SK-N-SH (cell line): ENCODE measurements around the gene GCLC. TPM values are rescaled to one million over a fixed set of nuclear protein-coding genes. Genes with fewer than 3 reads are reported as not detected.

Experiments used
- CTCF ChIA-PET: fragments of 300-600, 350-600 bp; formaldehyde crosslinking; extraction: SDS; loops from one replicate; lab custom pipeline; 2021; lab: Yijun Ruan, JAX
- POLR2A ChIA-PET: fragments of 350-600 bp; sonication (Branson Sonifier 250); formaldehyde crosslinking; extraction: SDS; loops from one replicate; lab custom pipeline; 2020; ENCODE audit warnings: antibody characterized with exemption, inconsistent platforms; lab: Yijun Ruan, JAX
- DNase-seq: peaks from one replicate; pipeline ENCODE4 v3.0.0; 2012
- H2AFZ ChIP-seq: fragments of 200-600 bp; sonication (generic); 2 replicates; pipeline ENCODE4 v1.8.1; 2016; ENCODE audit warnings: antibody characterized with exemption, mild to moderate bottlenecking, low read depth
- H3F3A ChIP-seq: fragments of 200-600 bp; sonication (generic); replicated peaks from 2 replicates; pipeline ENCODE3; 2016; ENCODE audit warnings: antibody characterized with exemption, mild to moderate bottlenecking; ENCODE audit not compliant: insufficient read depth
- H3K27ac ChIP-seq, 2 experiments: fragments of 200-500 bp in 1 of 2; fragments of 200-600 bp in 1 of 2; sonication (Bioruptor generic) in 1 of 2; sonication (generic), shearing (Covaris generic) in 1 of 2; 2 replicates each; pipeline versions ENCODE4 v1.5.1 to v1.6.1; 2014 to 2016; ENCODE audit warnings: low read depth in 2 of 2, inconsistent platforms in 1 of 2, low read length in 1 of 2, mild to moderate bottlenecking in 1 of 2, mixed read lengths in 1 of 2
- H3K27me3 ChIP-seq: fragments of 200-600 bp; sonication (generic), shearing (Covaris generic); 2 replicates; pipeline ENCODE4 v1.6.1; 2016; ENCODE audit warnings: mixed run types; ENCODE audit not compliant: insufficient read depth
- H3K36me3 ChIP-seq, 2 experiments: fragments of 200-500 bp in 1 of 2; fragments of 200-600 bp in 1 of 2; sonication (Bioruptor generic) in 1 of 2; sonication (generic) in 1 of 2; replicated peaks in 1 of 2; 2 replicates each; pipeline versions ENCODE3 to v1.5.1; 2014 to 2016; ENCODE audit warnings: low read length in 1 of 2, mild to moderate bottlenecking in 1 of 2; ENCODE audit not compliant: insufficient read depth in 2 of 2, control insufficient read depth in 1 of 2
- H3K4me1 ChIP-seq, 2 experiments: fragments of 200-500 bp in 1 of 2; fragments of 200-600 bp in 1 of 2; sonication (Bioruptor generic) in 1 of 2; sonication (generic), shearing (Covaris generic) in 1 of 2; 2 replicates each; pipeline versions ENCODE4 v1.5.1 to v1.6.1; 2014 to 2016; ENCODE audit warnings: low read depth in 1 of 2, low read length in 1 of 2, mixed run types in 1 of 2; ENCODE audit not compliant: insufficient read depth in 2 of 2, control insufficient read depth in 1 of 2
- H3K4me2 ChIP-seq: fragments of 200-600 bp; sonication (generic), shearing (Covaris generic); 2 replicates; pipeline ENCODE4 v1.6.1; 2017; ENCODE audit warnings: mixed run types
- H3K4me3 ChIP-seq, 2 experiments: fragments of 200-500 bp in 1 of 2; fragments of 200-600 bp in 1 of 2; sonication (Bioruptor generic) in 1 of 2; sonication (generic), shearing (Covaris generic) in 1 of 2; 2 replicates each; pipeline versions ENCODE4 v1.5.1 to v1.8.1; 2014 to 2016; ENCODE audit warnings: low read depth in 2 of 2, inconsistent platforms in 1 of 2, low read length in 1 of 2, mild to moderate bottlenecking in 1 of 2, mixed read lengths in 1 of 2, moderate library complexity in 1 of 2
- H3K79me2 ChIP-seq: fragments of 200-600 bp; sonication (generic); 2 replicates; pipeline ENCODE4 v1.8.1; 2017; ENCODE audit warnings: mild to moderate bottlenecking; ENCODE audit not compliant: insufficient read depth
- H3K9ac ChIP-seq: fragments of 200-600 bp; sonication (generic); 2 replicates; pipeline ENCODE4 v1.6.1; 2017; ENCODE audit warnings: mixed run types
- H3K9me2 ChIP-seq: fragments of 200-600 bp; sonication (generic); 2 replicates; pipeline ENCODE4 v1.6.1; 2017; ENCODE audit warnings: mixed run types
- H3K9me3 ChIP-seq: fragments of 200-600 bp; sonication (generic); 2 replicates; pipeline ENCODE4 v1.6.1; 2017; ENCODE audit warnings: mixed run types, mild to moderate bottlenecking, moderate library complexity
- H4K20me1 ChIP-seq: fragments of 200-600 bp; sonication (generic); 2 replicates; pipeline ENCODE4 v1.6.1; 2017; ENCODE audit warnings: mild to moderate bottlenecking, mixed run types; ENCODE audit not compliant: insufficient read depth
- CHD2 ChIP-seq: fragments of 150-350 bp; IDR thresholded peaks from 2 replicates; pipeline ENCODE4 v1.6.1; 2018; ENCODE audit warnings: low read length; ENCODE audit not compliant: partially characterized antibody
- EP300 ChIP-seq, 2 experiments: IDR thresholded peaks; 2 replicates each; pipeline versions ENCODE4 v1.4.0 to v1.6.1; 2012; ENCODE audit warnings: borderline replicate concordance in 1 of 2, low read depth in 1 of 2, low read length in 1 of 2
- FOXM1 ChIP-seq: IDR thresholded peaks from 2 replicates; pipeline ENCODE4 v1.4.0; 2012; ENCODE audit warnings: low read depth, mild to moderate bottlenecking
- GABPA ChIP-seq: IDR thresholded peaks from 2 replicates; pipeline ENCODE4 v1.4.0; 2012; ENCODE audit warnings: low read depth, mild to moderate bottlenecking
- JUND ChIP-seq: IDR thresholded peaks from 2 replicates; pipeline ENCODE4 v1.4.0; 2012
- NFIC ChIP-seq: IDR thresholded peaks from 2 replicates; pipeline ENCODE4 v1.4.0; 2012; ENCODE audit warnings: borderline replicate concordance
- RAD21 ChIP-seq: IDR thresholded peaks from 2 replicates; pipeline ENCODE4 v1.6.1; 2012; ENCODE audit warnings: mild to moderate bottlenecking, low read length
- RXRA ChIP-seq: IDR thresholded peaks from 2 replicates; pipeline ENCODE4 v1.4.0; 2012; ENCODE audit warnings: low read depth, mild to moderate bottlenecking, borderline replicate concordance
- SIN3A ChIP-seq: IDR thresholded peaks from 2 replicates; pipeline ENCODE4 v1.6.1; 2012; ENCODE audit warnings: low read depth, mild to moderate bottlenecking, low read length, moderate library complexity, borderline replicate concordance
- TEAD4 ChIP-seq: IDR thresholded peaks from 2 replicates; pipeline ENCODE4 v1.4.0; 2012; ENCODE audit warnings: mild to moderate bottlenecking, borderline replicate concordance; ENCODE audit not compliant: insufficient read depth
- YY1 ChIP-seq: IDR thresholded peaks from 2 replicates; pipeline ENCODE4 v1.4.0; 2012; ENCODE audit warnings: low read depth, mild to moderate bottlenecking
- WGBS: methylation state at CpG from one replicate; pipeline ENCODE4 v1.1.6; 2017; ENCODE audit warnings: low lambda C conversion rate; 5-methylcytosine and 5-hydroxymethylcytosine counted together
- polyA plus RNA-seq, 3 experiments: library from polyadenylated mRNA; depleted of rRNA; stranded (reverse); fragments of >200 nt; gene quantifications; 2 replicates each; pipeline ENCODE4 v1.2.3, GENCODE V29; 2012
- TF ChIP-seq, protein P1 (sequence below): fragments of 150-350 bp; IDR thresholded peaks from 2 replicates; pipeline ENCODE4 v1.6.1; 2016; ENCODE audit warnings: mild to moderate bottlenecking, low read depth, low read length
- TF ChIP-seq, protein P2 (sequence below): IDR thresholded peaks from 2 replicates; pipeline ENCODE4 v1.6.1; 2012; ENCODE audit warnings: mild to moderate bottlenecking, low read depth, low read length, moderate library complexity
- TF ChIP-seq, protein P3 (sequence below): IDR thresholded peaks from 2 replicates; pipeline ENCODE4 v1.4.0; 2012; ENCODE audit warnings: low read depth

Gene GCLC
- polyA plus RNA-seq, 1 of the 3 experiments (the other 2 are of a cell fraction): 7.5 TPM

DNA sequence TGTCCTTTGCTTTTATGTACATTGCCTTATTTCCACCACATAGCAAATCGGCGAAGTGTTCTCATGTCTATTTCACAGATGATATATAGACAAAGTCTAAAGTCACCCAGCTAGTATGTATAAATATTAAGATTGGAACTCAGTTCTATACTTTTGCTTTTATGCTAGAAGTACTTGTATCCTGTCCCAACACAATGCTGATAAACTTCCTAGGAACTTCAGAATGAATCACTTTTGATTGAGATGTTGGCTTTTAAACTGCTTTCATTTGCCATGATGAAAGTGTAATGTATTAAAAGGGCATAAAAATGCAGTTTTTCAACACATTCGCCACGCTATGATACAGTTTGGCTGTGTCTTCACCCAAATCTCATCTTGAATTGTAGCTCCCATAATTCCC lies 50.8 kb downstream of the GCLC start:
- DNase-seq: no peak
- Histone ChIP-seq H3K4me3 (no peak overlapping the region), H3K36me3 (peaks cover 9 to 10% of the 10 kb centered on the region in 2 experiments), H3K79me2 (no peaks in the 10 kb centered on the region), H3F3A (peaks cover 14% of the 10 kb centered on the region), H2AFZ (no peak overlapping the region), H4K20me1 (no peaks in the 10 kb centered on the region), H3K9ac (no peak overlapping the region), H3K4me1 (peaks cover 2 to 9% of the 10 kb centered on the region in 2 experiments; a peak in 3 of 4 replicates), H3K4me2 (no peak overlapping the region), H3K9me3 (no peaks in the 10 kb centered on the region), H3K9me2 (no peaks in the 10 kb centered on the region), H3K27me3 (no peaks in the 10 kb centered on the region), H3K27ac (no peak overlapping the region)
- ChIA-PET POLR2A (no interaction called here), CTCF (interaction anchor here (0.6 to 6.9 kb wide), 26 partner anchors 8 to 472 kb away, joined by 3 to 159 read pairs (median 7); partner anchors contain the start of gene KLHL31)
- WGBS: 79% methylated on average over 4 of the region's 4 CpGs
- TF ChIP-seq RAD21 (no peak), CHD2 (no peak), NFIC (no peak), SIN3A (no peak), EP300 (IDR thresholded peaks at IDR 0.05; ENCODE audit: borderline replicate concordance in 1 of 2, low read depth in 1 of 2, low read length in 1 of 2) (no peak), JUND (no peak), FOXM1 (no peak), GABPA (no peak), TEAD4 (no peak), RXRA (no peak), YY1 (no peak)
- TF ChIP-seq, protein P1, sequence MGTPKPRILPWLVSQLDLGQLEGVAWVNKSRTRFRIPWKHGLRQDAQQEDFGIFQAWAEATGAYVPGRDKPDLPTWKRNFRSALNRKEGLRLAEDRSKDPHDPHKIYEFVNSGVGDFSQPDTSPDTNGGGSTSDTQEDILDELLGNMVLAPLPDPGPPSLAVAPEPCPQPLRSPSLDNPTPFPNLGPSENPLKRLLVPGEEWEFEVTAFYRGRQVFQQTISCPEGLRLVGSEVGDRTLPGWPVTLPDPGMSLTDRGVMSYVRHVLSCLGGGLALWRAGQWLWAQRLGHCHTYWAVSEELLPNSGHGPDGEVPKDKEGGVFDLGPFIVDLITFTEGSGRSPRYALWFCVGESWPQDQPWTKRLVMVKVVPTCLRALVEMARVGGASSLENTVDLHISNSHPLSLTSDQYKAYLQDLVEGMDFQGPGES: no peak
- TF ChIP-seq, protein P2, sequence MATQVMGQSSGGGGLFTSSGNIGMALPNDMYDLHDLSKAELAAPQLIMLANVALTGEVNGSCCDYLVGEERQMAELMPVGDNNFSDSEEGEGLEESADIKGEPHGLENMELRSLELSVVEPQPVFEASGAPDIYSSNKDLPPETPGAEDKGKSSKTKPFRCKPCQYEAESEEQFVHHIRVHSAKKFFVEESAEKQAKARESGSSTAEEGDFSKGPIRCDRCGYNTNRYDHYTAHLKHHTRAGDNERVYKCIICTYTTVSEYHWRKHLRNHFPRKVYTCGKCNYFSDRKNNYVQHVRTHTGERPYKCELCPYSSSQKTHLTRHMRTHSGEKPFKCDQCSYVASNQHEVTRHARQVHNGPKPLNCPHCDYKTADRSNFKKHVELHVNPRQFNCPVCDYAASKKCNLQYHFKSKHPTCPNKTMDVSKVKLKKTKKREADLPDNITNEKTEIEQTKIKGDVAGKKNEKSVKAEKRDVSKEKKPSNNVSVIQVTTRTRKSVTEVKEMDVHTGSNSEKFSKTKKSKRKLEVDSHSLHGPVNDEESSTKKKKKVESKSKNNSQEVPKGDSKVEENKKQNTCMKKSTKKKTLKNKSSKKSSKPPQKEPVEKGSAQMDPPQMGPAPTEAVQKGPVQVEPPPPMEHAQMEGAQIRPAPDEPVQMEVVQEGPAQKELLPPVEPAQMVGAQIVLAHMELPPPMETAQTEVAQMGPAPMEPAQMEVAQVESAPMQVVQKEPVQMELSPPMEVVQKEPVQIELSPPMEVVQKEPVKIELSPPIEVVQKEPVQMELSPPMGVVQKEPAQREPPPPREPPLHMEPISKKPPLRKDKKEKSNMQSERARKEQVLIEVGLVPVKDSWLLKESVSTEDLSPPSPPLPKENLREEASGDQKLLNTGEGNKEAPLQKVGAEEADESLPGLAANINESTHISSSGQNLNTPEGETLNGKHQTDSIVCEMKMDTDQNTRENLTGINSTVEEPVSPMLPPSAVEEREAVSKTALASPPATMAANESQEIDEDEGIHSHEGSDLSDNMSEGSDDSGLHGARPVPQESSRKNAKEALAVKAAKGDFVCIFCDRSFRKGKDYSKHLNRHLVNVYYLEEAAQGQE: no peak
- TF ChIP-seq, protein P3, sequence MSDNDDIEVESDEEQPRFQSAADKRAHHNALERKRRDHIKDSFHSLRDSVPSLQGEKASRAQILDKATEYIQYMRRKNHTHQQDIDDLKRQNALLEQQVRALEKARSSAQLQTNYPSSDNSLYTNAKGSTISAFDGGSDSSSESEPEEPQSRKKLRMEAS: no peak
